Measurements from ENCODE around the gene RSPH6A.
A peak's percentile ranks its signal among the peaks of the same experiment; 100 is the strongest.
"Not testable (repeated sequence)": the region's sequence is repeated elsewhere in the genome, so short reads cannot be mapped to it uniquely, and the experiment has no call there.

The RSPH6A gene

GRCh38 chr19:45752639-45753038 is 62.5 kb downstream of the RSPH6A start:
- ChIA-PET POLR2A (interaction anchor here (0.7 to 1.7 kb wide), 4 partner anchors 15 to 129 kb away, joined by 5 to 10 read pairs (median 6); no protein-coding TSS in a partner anchor), CTCF (interaction anchor here (0.6 to 2.9 kb wide), 4 partner anchors 18 to 1803 kb away, joined by 3 to 14 read pairs (median 6); no protein-coding TSS in a partner anchor)
- Histone ChIP-seq H3K36me3 (ENCODE audit: control insufficient read depth in 2 of 2, insufficient read depth in 1 of 2, low read length in 2 of 2) (no peaks in the 10 kb centered on the region), H3K4me3 (ENCODE audit: low read depth, low read length) (no peak overlapping the region), H3K27ac (ENCODE audit: extremely low read depth, low read depth, low read length) (no peak overlapping the region), H3K4me1 (ENCODE audit: control insufficient read depth, insufficient read depth, low read length) (0 out of 2 replicates have a peak, but pooled peaks cover 2% of the 10 kb centered on the region), H3K9me3 (ENCODE audit: control insufficient read depth, insufficient read depth, low read depth, low read length) (no peaks in the 10 kb centered on the region)
- TF ChIP-seq ZNF16 (tag by site-specific recombination; IDR thresholded peaks at IDR 0.05; ENCODE audit: low read depth) (no peak), ZNF600 (tag by site-specific recombination; IDR thresholded peaks at IDR 0.05) (0 out of 2 replicates have a peak, but pooled peaks have one; percentile 20), PATZ1 (tag by site-specific recombination; IDR thresholded peaks at IDR 0.05) (no peak), ZNF513 (tag by site-specific recombination; IDR thresholded peaks at IDR 0.05) (no peak)

- H3K36me3 ChIP-seq (ENCODE audit: control insufficient read depth in 2 of 2, insufficient read depth in 1 of 2, low read length in 2 of 2); H3K27ac ChIP-seq (ENCODE audit: extremely low read depth, low read depth, low read length); CTCF ChIA-PET; H3K9me3 ChIP-seq (ENCODE audit: control insufficient read depth, insufficient read depth, low read depth, low read length); H3K4me3 ChIP-seq (ENCODE audit: low read depth, low read length); H3K4me1 ChIP-seq (ENCODE audit: control insufficient read depth, insufficient read depth, low read length): not testable (repeated sequence)
- POLR2A ChIA-PET: interaction anchor here (1.7 kb wide), 1 partner anchor 16 kb away, joined by 10 read pairs; no protein-coding TSS in a partner anchor
Observed at GRCh38 chr19:45751483-45751882, 63.6 kb downstream of the RSPH6A start.

GRCh38 chr19:45747513-45747912 is 67.6 kb downstream of the RSPH6A start:
- Histone ChIP-seq H3K4me3 (ENCODE audit: low read depth, low read length) (no peak overlapping the region), H3K9me3 (ENCODE audit: control insufficient read depth, insufficient read depth, low read depth, low read length) (no peaks in the 10 kb centered on the region), H3K4me1 (ENCODE audit: control insufficient read depth, insufficient read depth, low read length) (no peaks in the 10 kb centered on the region), H3K27ac (ENCODE audit: extremely low read depth, low read depth, low read length) (no peak overlapping the region), H3K36me3 (ENCODE audit: control insufficient read depth in 2 of 2, insufficient read depth in 1 of 2, low read length in 2 of 2) (no peaks in the 10 kb centered on the region)
- ChIA-PET CTCF (no interaction called here), POLR2A (no interaction called here)
- TF ChIP-seq ZNF837 (tag by site-specific recombination; IDR thresholded peaks at IDR 0.05) (no peak), BCL6B (tag by site-specific recombination; IDR thresholded peaks at IDR 0.05) (no peak), ZNF155 (tag by site-specific recombination; IDR thresholded peaks at IDR 0.05) (no peak), ZNF623 (tag by site-specific recombination; IDR thresholded peaks at IDR 0.05) (no peak), ZNF174 (tag by site-specific recombination; IDR thresholded peaks at IDR 0.05) (no peak), WT1 (tag by site-specific recombination; IDR thresholded peaks at IDR 0.05) (no peak), ZNF580 (tag by site-specific recombination; IDR thresholded peaks at IDR 0.05) (no peak), ZNF660 (tag by site-specific recombination; IDR thresholded peaks at IDR 0.05) (no peak), ZNF121 (tag by site-specific recombination; IDR thresholded peaks at IDR 0.05) (no peak), ZNF157 (tag by site-specific recombination; IDR thresholded peaks at IDR 0.05) (no peak), ZBTB49 (tag by site-specific recombination; IDR thresholded peaks at IDR 0.05; ENCODE audit: low read depth) (no peak)

Data from HEK293 (cell line).